HEK293 (cell line): Measurements from ENCODE around the gene GAL.

Source experiments
- CTCF ChIA-PET: fragments of 350-600 bp; formaldehyde crosslinking; extraction: SDS; loops from one replicate; lab custom pipeline; 2021; ENCODE audit warnings: antibody characterized with exemption; lab: Yijun Ruan, JAX
- POLR2A ChIA-PET: fragments of 300-600 bp; formaldehyde crosslinking; extraction: SDS; loops from one replicate; lab custom pipeline; 2020; ENCODE audit warnings: antibody characterized with exemption, inconsistent platforms; lab: Yijun Ruan, JAX
- H3K27ac ChIP-seq: fragments of 200-500 bp; sonication (Bioruptor generic); 2 replicates; pipeline ENCODE4 v1.5.1; 2014; ENCODE audit warnings: low read depth, low read length, control low read depth, inconsistent platforms; ENCODE audit errors: extremely low read depth
- H3K36me3 ChIP-seq, 2 experiments: fragments of 200-500 bp in 1 of 2; sonication (Bioruptor generic) in 1 of 2; 1 replicate in 1 of 2; 2 replicates in 1 of 2; pipeline ENCODE4 v1.5.1; 2014 to 2017; ENCODE audit warnings: inconsistent platforms in 2 of 2, low read length in 2 of 2; ENCODE audit not compliant: control insufficient read depth in 2 of 2, insufficient read depth in 1 of 2
- H3K4me1 ChIP-seq: fragments of 200-500 bp; sonication (Bioruptor generic); 2 replicates; pipeline ENCODE4 v1.5.1; 2014; ENCODE audit warnings: mild to moderate bottlenecking, low read length, inconsistent platforms; ENCODE audit not compliant: control insufficient read depth, insufficient read depth
- H3K4me3 ChIP-seq: 2 replicates; pipeline ENCODE4 v1.5.1; 2011; ENCODE audit warnings: low read depth, mild to moderate bottlenecking, control low read depth, low read length, moderate library complexity
- H3K9me3 ChIP-seq: fragments of 200-500 bp; sonication (Bioruptor generic); 2 replicates; pipeline ENCODE4 v1.5.1; 2014; ENCODE audit warnings: low read depth, low read length, inconsistent platforms; ENCODE audit not compliant: control insufficient read depth, insufficient read depth
- FEZF1 ChIP-seq: fragments of 450-650 bp; formaldehyde crosslinking; IDR thresholded peaks from 2 replicates; pipeline ENCODE4 v1.5.1; 2016; ENCODE audit warnings: missing biosample characterization, missing genetic modification characterization
- KLF16 ChIP-seq: fragments of 450-650 bp; formaldehyde crosslinking; IDR thresholded peaks from 2 replicates; pipeline ENCODE4 v1.5.1; 2017; ENCODE audit warnings: missing biosample characterization, missing genetic modification characterization
- KLF7 ChIP-seq: fragments of 450-650 bp; formaldehyde crosslinking; IDR thresholded peaks from 2 replicates; pipeline ENCODE4 v1.5.1; 2016; ENCODE audit warnings: missing biosample characterization, missing genetic modification characterization, borderline replicate concordance
- PRDM6 ChIP-seq: fragments of 450-650 bp; formaldehyde crosslinking; IDR thresholded peaks from 2 replicates; pipeline ENCODE4 v1.5.1; 2017; ENCODE audit warnings: missing biosample characterization, missing genetic modification characterization
- SP2 ChIP-seq: fragments of 450-650 bp; formaldehyde crosslinking; IDR thresholded peaks from 2 replicates; pipeline ENCODE4 v1.5.1; 2016; ENCODE audit warnings: missing biosample characterization, missing genetic modification characterization
- ZBTB21 ChIP-seq: fragments of 450-650 bp; formaldehyde crosslinking; IDR thresholded peaks from 2 replicates; pipeline ENCODE4 v1.5.1; 2017; ENCODE audit warnings: missing biosample characterization, missing genetic modification characterization
- ZIC2 ChIP-seq: fragments of 450-650 bp; formaldehyde crosslinking; IDR thresholded peaks from 2 replicates; pipeline ENCODE4 v1.5.1; 2016; ENCODE audit warnings: missing biosample characterization, missing genetic modification characterization
- ZNF16 ChIP-seq: fragments of 450-650 bp; formaldehyde crosslinking; IDR thresholded peaks from 2 replicates; pipeline ENCODE4 v1.5.1; 2016; ENCODE audit warnings: low read depth, missing biosample characterization, missing genetic modification characterization
- ZNF174 ChIP-seq: fragments of 450-650 bp; formaldehyde crosslinking; IDR thresholded peaks from 2 replicates; pipeline ENCODE4 v1.5.0; 2017; ENCODE audit warnings: missing biosample characterization, mild to moderate bottlenecking, missing genetic modification characterization
- ZNF202 ChIP-seq: fragments of 450-650 bp; formaldehyde crosslinking; IDR thresholded peaks from 2 replicates; pipeline ENCODE4 v1.5.1; 2016; ENCODE audit warnings: missing biosample characterization, missing genetic modification characterization, borderline replicate concordance
- ZNF26 ChIP-seq: fragments of 450-650 bp; formaldehyde crosslinking; IDR thresholded peaks from 2 replicates; pipeline ENCODE4 v1.5.1; 2016; ENCODE audit warnings: missing biosample characterization, missing genetic modification characterization
- ZNF292 ChIP-seq: fragments of 450-650 bp; formaldehyde crosslinking; IDR thresholded peaks from 2 replicates; pipeline ENCODE4 v1.5.1; 2016; ENCODE audit warnings: low read depth, missing biosample characterization, missing genetic modification characterization, borderline replicate concordance
- ZNF391 ChIP-seq: fragments of 450-650 bp; formaldehyde crosslinking; IDR thresholded peaks from 2 replicates; pipeline ENCODE4 v1.5.1; 2016; ENCODE audit warnings: low read depth, missing biosample characterization, missing genetic modification characterization, borderline replicate concordance
- ZNF426 ChIP-seq: fragments of 450-650 bp; formaldehyde crosslinking; IDR thresholded peaks from 2 replicates; pipeline ENCODE4 v1.5.1; 2017; ENCODE audit warnings: missing biosample characterization, missing genetic modification characterization, mild to moderate bottlenecking, inconsistent platforms, moderate library complexity

Gene GAL

GRCh38 chr11:68655806-68656205 lies 28.5 kb upstream of the GAL start:
- no peaks in the 10 kb centered on the region for H3K36me3 ChIP-seq
- POLR2A ChIA-PET, result no interaction called here
- no peak for TF ChIP-seq ZNF426 (tag by site-specific recombination)
- TF ChIP-seq SP2, result no peak
- TF ChIP-seq ZNF391 (tag by site-specific recombination), result no peak
- CTCF ChIA-PET, result interaction anchor here (0.6 to 1.4 kb wide), 2 partner anchors 13 to 875 kb away, joined by 3 to 4 read pairs; no protein-coding TSS in a partner anchor
- H3K4me3 ChIP-seq, result no peak overlapping the region
- H3K27ac ChIP-seq, result no peak overlapping the region
- peaks cover 10% of the 10 kb centered on the region for H3K4me1 ChIP-seq
- no peaks in the 10 kb centered on the region for H3K9me3 ChIP-seq

- H3K9me3 ChIP-seq, result no peaks in the 10 kb centered on the region
- H3K4me1 ChIP-seq, result peaks cover 10% of the 10 kb centered on the region
- no peak for TF ChIP-seq KLF16 (tag by site-specific recombination)
- 0 out of 2 replicates have a peak, but pooled peaks have one; percentile 61 for TF ChIP-seq ZNF16 (tag by site-specific recombination)
- TF ChIP-seq ZIC2 (tag by site-specific recombination), result peak; percentile 45
- no peak for TF ChIP-seq ZNF174 (tag by site-specific recombination)
- TF ChIP-seq ZNF26 (tag by site-specific recombination), result no peak
- no peak for TF ChIP-seq PRDM6 (tag by site-specific recombination)
- ChIA-PET CTCF (interaction anchor here (0.6 kb wide), 1 partner anchor 45 kb away, joined by 7 read pairs; no protein-coding TSS in a partner anchor), POLR2A (no interaction called here)
- no peak overlapping the region for H3K4me3 ChIP-seq
- no peaks in the 10 kb centered on the region for H3K36me3 ChIP-seq
- H3K27ac ChIP-seq, result no peak overlapping the region
Measured at GRCh38 chr11:68657021-68657780, 27.1 kb upstream of the GAL start.

GRCh38 chr11:68658097-68658496 lies 26.2 kb upstream of the GAL start:
- CTCF ChIA-PET, result interaction anchor here (0.6 to 0.9 kb wide), 3 partner anchors 45 to 460 kb away, joined by 3 to 7 read pairs (median 4); no protein-coding TSS in a partner anchor
- TF ChIP-seq KLF16 (tag by site-specific recombination) (no peak), FEZF1 (tag by site-specific recombination) (peak; percentile 55), ZNF202 (tag by site-specific recombination) (no peak)

GRCh38 chr11:68658661-68659060 lies 25.7 kb upstream of the GAL start:
- Histone ChIP-seq H3K4me1 (peaks cover 10% of the 10 kb centered on the region), H3K9me3 (no peaks in the 10 kb centered on the region), H3K27ac (no peak overlapping the region; the same call in 1 of the 2 replicates), H3K4me3 (no peak overlapping the region), H3K36me3 (no peaks in the 10 kb centered on the region)
- CTCF ChIA-PET, result interaction anchor here (0.6 to 0.9 kb wide), 3 partner anchors 17 to 461 kb away, joined by 3 to 4 read pairs (median 3); no protein-coding TSS in a partner anchor
- TF ChIP-seq KLF7 (tag by site-specific recombination) (no peak), ZBTB21 (tag by site-specific recombination) (no peak), ZNF292 (tag by site-specific recombination) (no peak)
- POLR2A ChIA-PET, result no interaction called here

More at GRCh38 chr11:68658097-68658496, 26.2 kb upstream of the GAL start:
- no peak overlapping the region for H3K4me3 ChIP-seq
- POLR2A ChIA-PET, result no interaction called here
- peaks cover 10% of the 10 kb centered on the region for H3K4me1 ChIP-seq
- no peak overlapping the region for H3K27ac ChIP-seq
- no peaks in the 10 kb centered on the region for H3K36me3 ChIP-seq
- H3K9me3 ChIP-seq, result no peaks in the 10 kb centered on the region
